Placental epithelial cell (primary cell): ENCODE data around the gene FGF2. TPM values are rescaled to one million over a fixed set of nuclear protein-coding genes. Genes with fewer than 3 reads are reported as not detected.

Experiments used
- total RNA-seq: library from RNA; depleted of rRNA; stranded (reverse); fragments of >200 nt; gene quantifications from 2 replicates; pipeline ENCODE4 v1.2.3, GENCODE V29; 2012

The FGF2 gene
- total RNA-seq, result 0.11 and 0.39 TPM in 2 replicates

GRCh38 chr4:122826553-122827257 lies at the start of gene FGF2:
FGF2 (plus strand) TSS chr4:122826831; CDS start chr4:122827175, 344 bp downstream.

GRCh38 chr4:122921971-122922876 lies 95.6 kb downstream of the FGF2 start, which contains the start of gene NUDT6:
NUDT6 (minus strand) TSS chr4:122922597; CDS start chr4:122922572, 25 bp downstream.

Other genes with a start within 250 kb of the FGF2 start
- 0.39 TPM in 1 of 2 replicates, not detected in the other for gene IL21, start 205.8 kb upstream of the FGF2 start, total RNA-seq
- 4.7 and 6.0 TPM in 2 replicates for gene BBS12, start 94.1 kb upstream of the FGF2 start, total RNA-seq
- 3.5 and 4.2 TPM in 2 replicates for gene NUDT6, start 95.8 kb downstream of the FGF2 start, total RNA-seq